Transverse colon (tissue), 4 donors: ENCODE results near the gene ADGRF5. TPM values are rescaled to one million over a fixed set of nuclear protein-coding genes. Genes with fewer than 3 reads are reported as not detected.

Experiments used
- DNase-seq: peaks from one replicate; pipeline ENCODE4 v3.0.0-alpha.2; 2019
- H3K27ac ChIP-seq, 4 donors: fragments of 200-600 bp; sonication (generic); 2 replicates each; pipeline ENCODE4 v1.5.1; 2016 to 2018; ENCODE audit warnings: inconsistent platforms in 4 of 4
- H3K27me3 ChIP-seq: fragments of 200-600 bp; sonication (generic); 2 replicates; pipeline ENCODE4 v1.5.1; 2017; ENCODE audit warnings: inconsistent platforms
- H3K36me3 ChIP-seq, 4 donors: fragments of 200-600 bp; sonication (generic); 2 replicates each; pipeline ENCODE4 v1.5.1; 2017 to 2019; ENCODE audit warnings: inconsistent platforms in 4 of 4
- H3K4me1 ChIP-seq, 4 donors: fragments of 200-600 bp; sonication (generic); 2 replicates each; pipeline ENCODE4 v1.5.1; 2017 to 2020; ENCODE audit warnings: inconsistent platforms in 4 of 4
- H3K4me3 ChIP-seq, 4 donors: fragments of 200-600 bp; sonication (generic); 1 replicate in 1 of 4; 2 replicates in 3 of 4; pipeline versions ENCODE4 v1.5.1 to v1.6.1; 2017 to 2019; ENCODE audit warnings: inconsistent platforms in 4 of 4
- H3K9me3 ChIP-seq, 2 donors: fragments of 200-600 bp; sonication (generic); 2 replicates each; pipeline ENCODE4 v1.5.1; 2017 to 2019; ENCODE audit warnings: inconsistent platforms in 2 of 2
- CTCF ChIP-seq, 5 experiments: fragments of 200-600 bp in 3 of 5; fragments of 450-650 bp in 2 of 5; sonication (generic) in 3 of 5; IDR thresholded peaks; 1 replicate in 2 of 5; 2 replicates in 3 of 5; pipeline ENCODE4 v1.5.1; 2016 to 2017; ENCODE audit warnings: antibody characterized with exemption in 5 of 5, inconsistent platforms in 3 of 5, mild to moderate bottlenecking in 2 of 5, moderate library complexity in 1 of 5
- EP300 ChIP-seq: sonication (generic); formaldehyde crosslinking; IDR thresholded peaks from one replicate; pipeline ENCODE4 v1.6.1; 2017; ENCODE audit warnings: antibody characterized with exemption, low read depth
- POLR2A ChIP-seq: fragments of 450-650 bp; IDR thresholded peaks from one replicate; pipeline ENCODE4 v1.6.1; 2016; ENCODE audit warnings: antibody characterized with exemption, mild to moderate bottlenecking, moderate library complexity
- POLR2AphosphoS5 ChIP-seq, 3 donors: sonication (generic); formaldehyde crosslinking; IDR thresholded peaks; one replicate each; pipeline ENCODE4 v1.6.1; 2016; ENCODE audit warnings: antibody characterized with exemption in 3 of 3
- whole genome bisulfite sequencing, 2 donors: methylation state at CpG; one replicate each; pipeline ENCODE4 v1.1.5; 2018; ENCODE audit warnings: low coverage in 1 of 2; 5-methylcytosine and 5-hydroxymethylcytosine counted together
- in situ Hi-C, 4 donors: fragments of 200-750 bp; cut with MboI; loops; one replicate each; pipeline versions ENCODE4 v1.15.0 to v1.15.1; 2017; ENCODE audit warnings: low sequenced_read_pairs in 3 of 4, low pct_ligation_motif_present in 1 of 4, low pct_unique_long_range_greater_than_20kb in 1 of 4
- intact Hi-C: fragments of 100-400 bp; cut with DNase I; formaldehyde crosslinking; loops from one replicate; pipeline ENCODE4 v1.15.1; 2023; ENCODE audit warnings: low total_unique reads
- total RNA-seq, 4 donors: library from RNA; depleted of rRNA; stranded (reverse); fragments of >200 nt; gene quantifications; one replicate each; pipeline ENCODE4 v1.1.0, GENCODE V29; 2016

ADGRF5 gene
- total RNA-seq, 4 donors from 2014 or later = 1.5 to 4.1 (median 2.5) TPM

GRCh38 chr6:46963626-46964025, 41.9 kb upstream of the ADGRF5 start:
- no peak overlapping the region for H3K4me3 ChIP-seq
- H3K4me1 ChIP-seq = no peaks in the 10 kb centered on the region
- 71 to 82% methylated on average over 2 to 5 of the region's 5 CpGs for WGBS, 2 donors
- no peak overlapping the region for H3K27ac ChIP-seq
- H3K9me3 ChIP-seq = no peaks in the 10 kb centered on the region
- no peaks in the 10 kb centered on the region for H3K27me3 ChIP-seq
- H3K36me3 ChIP-seq = no peaks in the 10 kb centered on the region
- TF ChIP-seq EP300 (no peak), POLR2A (no peak), CTCF (IDR thresholded peaks at IDR 0.05) (no peak), POLR2AphosphoS5 (IDR thresholded peaks at IDR 0.05) (no peak)
- intact Hi-C loops (no loop called here), in situ Hi-C loops (no loop called here)
- DNase-seq = no peak

- in situ Hi-C loops (no loop called here), intact Hi-C loops (no loop called here)
These were observed 41.3 kb upstream of the ADGRF5 start for GRCh38 chr6:46963039-46963438.

GRCh38 chr6:46961711-46962110, 40.0 kb upstream of the ADGRF5 start:
- H3K4me3 ChIP-seq = no peak overlapping the region
- no peak overlapping the region for H3K27ac ChIP-seq
- WGBS, 2 donors = 89 to 91% methylated on average over 5 of the region's 5 CpGs
- no peak for DNase-seq
- no peaks in the 10 kb centered on the region for H3K9me3 ChIP-seq
- in situ Hi-C loops = no loop called here
- TF ChIP-seq POLR2AphosphoS5 (IDR thresholded peaks at IDR 0.05) (no peak), CTCF (IDR thresholded peaks at IDR 0.05) (no peak), EP300 (no peak), POLR2A (no peak)
- no peaks in the 10 kb centered on the region for H3K4me1 ChIP-seq
- intact Hi-C loops = no loop called here
- no peaks in the 10 kb centered on the region for H3K36me3 ChIP-seq
- no peaks in the 10 kb centered on the region for H3K27me3 ChIP-seq

More at GRCh38 chr6:46963039-46963438, 41.3 kb upstream of the ADGRF5 start:
- Histone ChIP-seq H3K4me3 (no peak overlapping the region), H3K9me3 (no peaks in the 10 kb centered on the region), H3K27me3 (no peaks in the 10 kb centered on the region), H3K4me1 (no peaks in the 10 kb centered on the region), H3K27ac (no peak overlapping the region), H3K36me3 (no peaks in the 10 kb centered on the region)
- DNase-seq = no peak
- TF ChIP-seq EP300 (no peak), CTCF (IDR thresholded peaks at IDR 0.05) (no peak), POLR2A (no peak), POLR2AphosphoS5 (IDR thresholded peaks at IDR 0.05) (no peak)

- no peaks in the 10 kb centered on the region for H3K27me3 ChIP-seq
- no peak for TF ChIP-seq POLR2A
- TF ChIP-seq EP300 = no peak
- TF ChIP-seq CTCF (IDR thresholded peaks at IDR 0.05) = no peak
- no peak for TF ChIP-seq POLR2AphosphoS5 (IDR thresholded peaks at IDR 0.05)
- H3K36me3 ChIP-seq = no peaks in the 10 kb centered on the region
- in situ Hi-C loops (no loop called here), intact Hi-C loops (no loop called here)
- H3K9me3 ChIP-seq = no peaks in the 10 kb centered on the region
- H3K4me3 ChIP-seq = no peak overlapping the region
- DNase-seq = no peak
- H3K27ac ChIP-seq = no peak overlapping the region
- no peaks in the 10 kb centered on the region for H3K4me1 ChIP-seq
These were observed 39.5 kb upstream of the ADGRF5 start for GRCh38 chr6:46961232-46961631.
